HG03108 (cell line): Measurements from ENCODE around the gene HDAC4.

Source experiments
- ATAC-seq: cut with Tn5 transposase; IDR thresholded peaks from one replicate; pipeline ENCODE4 v1.9.1; 2021; ENCODE audit warnings: moderate library complexity; ENCODE audit not compliant: unreplicated experiment

HDAC4 gene

DNA sequence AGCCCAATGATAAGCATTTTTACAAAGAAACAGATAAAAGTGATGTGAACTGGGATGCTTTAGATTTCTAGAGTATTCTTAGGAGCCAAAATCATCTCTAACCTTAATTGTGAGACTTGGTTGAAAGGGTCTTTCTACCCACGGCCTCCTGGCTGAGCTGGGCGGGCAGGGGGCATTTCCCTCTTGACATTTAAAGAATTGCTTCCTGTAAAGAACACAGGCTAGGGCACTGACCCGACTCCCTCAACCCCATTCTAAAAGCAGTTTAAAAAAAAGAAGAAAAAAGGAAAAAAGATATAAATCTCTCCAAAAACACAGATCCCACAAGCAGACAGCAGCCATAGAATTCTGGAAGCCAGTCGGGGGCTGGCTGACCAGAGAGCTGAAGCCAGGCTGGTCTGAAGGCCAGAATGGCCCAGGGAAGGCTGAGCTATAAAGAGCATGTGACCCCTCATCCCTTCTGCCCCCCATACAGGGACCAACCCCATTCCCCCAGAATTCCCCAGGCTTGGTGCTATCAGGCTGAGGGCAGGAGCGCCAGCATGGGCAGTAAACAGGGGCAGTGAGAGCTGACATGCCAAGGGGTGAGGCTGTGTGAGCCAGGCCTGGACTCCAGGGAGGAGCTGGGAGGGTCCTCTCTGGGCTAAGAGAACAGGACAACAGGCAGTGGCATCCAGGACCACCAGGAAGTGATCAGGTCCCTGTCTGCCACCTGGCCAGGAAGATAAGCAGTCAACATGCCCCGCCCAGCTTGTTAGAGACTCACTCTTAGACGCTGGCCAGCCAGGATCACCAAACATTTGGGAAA lies 188.5 kb downstream of the HDAC4 start:
- no peak for ATAC-seq

DNA sequence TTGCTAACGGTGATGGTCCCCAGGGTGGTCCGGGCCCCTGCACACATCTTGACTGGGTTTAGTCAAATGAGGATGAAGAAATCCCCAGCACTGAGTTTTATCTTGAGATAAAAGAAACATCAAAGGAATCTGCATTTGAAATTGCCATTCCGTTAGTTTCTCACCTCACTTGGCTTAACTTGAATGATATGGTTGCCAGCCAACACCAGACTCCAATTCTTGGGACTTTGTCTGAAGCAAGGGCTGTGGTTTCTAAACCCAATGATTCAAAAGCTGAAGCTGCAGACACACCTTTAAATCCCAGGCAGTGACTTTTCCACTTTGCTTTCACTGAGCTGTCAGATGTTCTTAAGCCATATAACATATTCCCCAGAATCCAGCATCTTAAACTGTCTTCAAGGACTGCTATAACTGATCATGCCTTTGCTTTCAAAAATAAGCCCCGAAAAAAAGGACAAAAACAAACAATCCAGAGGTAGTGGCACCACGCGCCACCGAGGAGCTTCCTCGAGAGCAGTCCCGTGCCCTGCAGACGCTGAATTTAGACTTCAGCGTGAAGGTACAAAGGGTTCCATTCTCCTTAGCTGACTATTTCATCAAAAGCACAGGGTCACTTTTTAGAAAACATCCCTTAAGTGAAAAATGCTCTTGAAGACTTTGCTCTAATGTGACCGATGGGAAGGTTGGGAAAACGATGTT lies 189.3 kb downstream of the HDAC4 start:
- ATAC-seq: no peak

DNA sequence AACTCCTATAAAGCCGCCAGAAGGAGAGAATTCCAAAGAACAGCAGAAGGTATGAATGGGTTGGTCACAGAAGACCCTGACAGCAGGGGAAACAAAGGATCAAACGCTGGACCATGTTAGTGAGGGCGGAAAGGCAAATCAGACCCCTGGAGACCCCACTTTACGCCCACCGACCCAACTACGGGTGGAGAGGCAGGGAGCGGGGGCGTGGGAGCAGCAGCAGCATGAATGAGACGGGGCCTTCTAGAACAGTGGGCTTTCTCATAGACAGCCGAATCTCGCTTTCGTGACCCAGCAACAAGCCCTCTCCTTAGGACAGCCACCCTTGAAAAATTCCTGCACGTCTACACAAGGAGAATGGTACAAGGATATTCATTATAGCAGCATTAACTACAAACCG lies 191.0 kb downstream of the HDAC4 start:
- ATAC-seq: no peak

DNA sequence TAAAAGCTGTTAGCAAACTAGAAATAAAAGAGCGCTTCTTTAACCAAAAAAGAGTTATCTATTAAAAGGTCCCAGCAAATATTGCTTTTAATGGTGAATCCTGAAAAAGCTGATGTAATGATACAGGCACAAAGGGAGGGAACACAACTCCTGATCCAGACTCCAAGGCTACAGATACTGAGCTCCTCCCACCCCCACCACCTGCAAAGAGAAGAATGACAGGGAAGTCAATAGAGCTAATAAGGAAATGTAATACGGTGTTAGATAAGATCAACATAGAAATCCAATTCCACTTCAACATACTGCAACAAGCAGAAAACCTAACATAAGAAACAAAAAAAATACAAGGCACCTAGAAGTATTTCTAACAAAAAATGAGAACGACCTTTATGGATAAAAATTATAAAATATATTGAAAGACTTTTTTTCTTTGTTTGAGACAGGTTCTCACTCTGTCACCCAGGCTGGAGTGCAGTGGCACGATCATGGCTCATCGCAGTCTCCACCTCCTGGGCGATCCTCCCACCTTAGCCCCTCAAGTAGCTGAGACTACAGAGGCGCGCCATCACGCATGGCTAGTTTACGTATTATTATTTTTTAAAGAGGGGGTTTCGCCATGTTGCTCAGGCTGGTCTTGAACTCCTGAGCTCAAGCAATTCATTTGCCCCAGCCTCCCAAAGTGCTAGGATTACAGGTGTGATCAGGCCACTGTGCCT lies 192.2 kb downstream of the HDAC4 start:
- no peak for ATAC-seq

DNA sequence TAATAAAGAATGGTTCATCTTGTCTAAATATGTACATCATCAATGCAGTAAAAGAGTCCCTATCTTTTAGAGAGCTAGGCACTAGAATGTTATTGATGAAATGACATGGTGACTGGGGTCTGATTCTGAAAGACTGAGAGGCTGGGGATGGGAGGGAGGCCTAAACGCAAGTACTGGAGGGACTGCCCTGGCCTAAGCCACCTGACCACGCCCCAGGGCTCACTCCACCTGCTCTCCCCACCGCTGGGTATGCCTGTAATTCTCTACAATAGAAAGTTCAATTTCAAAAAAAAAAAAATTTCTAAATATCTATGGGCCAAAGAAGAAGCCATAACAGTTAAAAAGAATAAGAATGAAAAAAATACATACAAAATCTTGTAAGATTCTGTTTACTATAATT lies 194.0 kb downstream of the HDAC4 start:
- no peak for ATAC-seq

DNA sequence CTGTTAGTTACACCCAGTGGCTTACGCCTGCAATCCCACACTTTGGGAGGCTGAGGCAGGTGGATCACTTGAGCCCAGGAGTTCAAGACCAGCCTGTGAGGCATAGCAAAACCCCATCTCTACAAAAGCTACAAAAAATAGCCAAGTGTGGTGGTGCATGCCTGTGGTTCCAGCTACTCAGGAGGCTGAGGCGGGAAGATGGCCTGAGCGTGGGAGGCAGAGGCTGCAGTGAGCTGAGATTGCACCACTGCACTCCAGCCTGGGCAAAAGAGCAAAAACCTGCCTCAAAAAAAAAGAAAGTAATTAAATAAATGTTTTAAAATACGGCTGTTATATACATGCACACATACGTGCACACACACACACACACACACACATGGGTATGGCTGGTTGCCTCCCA lies 194.8 kb downstream of the HDAC4 start:
- no peak for ATAC-seq

DNA sequence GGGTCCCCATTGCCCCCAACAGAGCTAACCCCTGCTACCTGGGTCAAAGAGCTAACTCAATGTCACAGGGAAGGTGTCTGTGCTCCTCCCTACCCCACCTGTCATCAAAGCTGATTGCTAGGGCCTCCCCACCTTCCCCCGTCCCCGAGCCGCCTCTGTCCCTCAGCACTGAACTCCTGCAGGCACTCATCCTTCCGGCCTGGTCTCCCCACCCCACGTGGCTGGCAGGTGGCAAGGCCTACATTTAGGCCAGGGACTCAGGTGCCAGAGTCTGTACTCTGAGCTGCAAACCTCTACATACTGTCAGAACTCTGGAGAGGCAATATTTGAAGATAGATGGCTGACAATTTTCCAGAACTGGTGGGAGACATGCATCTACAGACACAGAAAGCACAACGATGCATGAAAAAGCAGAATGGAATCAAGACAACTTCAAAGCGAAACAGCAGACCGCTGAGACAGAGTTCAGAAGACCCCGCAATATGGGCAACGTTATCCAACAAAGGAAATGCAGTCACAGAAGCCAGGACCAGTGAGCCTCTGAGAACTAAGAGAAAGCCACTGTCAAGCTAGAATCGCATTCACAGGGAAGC lies 195.8 kb downstream of the HDAC4 start:
- no peak for ATAC-seq

DNA sequence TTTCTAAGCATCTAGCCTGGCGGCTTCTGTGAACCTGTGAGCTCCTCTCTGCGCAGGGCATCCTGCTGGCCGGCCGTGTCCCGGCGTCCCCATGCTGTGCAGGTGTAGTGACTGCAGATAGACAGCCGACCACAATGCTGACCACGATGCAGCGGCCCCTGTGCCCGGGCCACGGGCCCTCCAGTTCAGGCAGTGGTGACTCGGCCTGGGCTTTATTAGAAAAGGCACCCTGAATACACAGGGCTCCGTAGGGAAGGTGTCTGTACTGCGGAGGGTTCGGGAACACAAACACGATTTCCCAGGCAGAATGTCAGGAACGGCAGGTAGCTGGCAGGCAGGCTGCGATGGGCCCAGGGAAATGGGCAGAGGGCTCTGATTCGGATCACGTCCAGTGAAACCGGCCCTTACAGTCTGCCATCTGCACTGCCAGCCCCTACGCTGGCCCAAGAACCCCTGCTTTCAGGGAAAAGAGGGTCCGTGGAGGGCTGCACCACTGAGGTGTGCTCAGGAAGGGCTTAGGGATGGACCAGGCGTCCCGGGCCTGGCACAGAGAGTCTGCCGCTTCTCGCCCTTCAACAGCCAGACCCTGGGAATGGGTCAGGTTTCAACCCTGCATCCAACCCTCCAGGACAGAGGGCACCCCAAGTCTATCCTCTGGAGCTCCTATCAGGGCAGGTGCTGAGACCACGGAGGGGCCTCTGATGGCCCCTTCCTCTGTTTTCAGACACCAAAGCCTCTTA lies 196.5 kb downstream of the HDAC4 start:
- ATAC-seq: no peak

DNA sequence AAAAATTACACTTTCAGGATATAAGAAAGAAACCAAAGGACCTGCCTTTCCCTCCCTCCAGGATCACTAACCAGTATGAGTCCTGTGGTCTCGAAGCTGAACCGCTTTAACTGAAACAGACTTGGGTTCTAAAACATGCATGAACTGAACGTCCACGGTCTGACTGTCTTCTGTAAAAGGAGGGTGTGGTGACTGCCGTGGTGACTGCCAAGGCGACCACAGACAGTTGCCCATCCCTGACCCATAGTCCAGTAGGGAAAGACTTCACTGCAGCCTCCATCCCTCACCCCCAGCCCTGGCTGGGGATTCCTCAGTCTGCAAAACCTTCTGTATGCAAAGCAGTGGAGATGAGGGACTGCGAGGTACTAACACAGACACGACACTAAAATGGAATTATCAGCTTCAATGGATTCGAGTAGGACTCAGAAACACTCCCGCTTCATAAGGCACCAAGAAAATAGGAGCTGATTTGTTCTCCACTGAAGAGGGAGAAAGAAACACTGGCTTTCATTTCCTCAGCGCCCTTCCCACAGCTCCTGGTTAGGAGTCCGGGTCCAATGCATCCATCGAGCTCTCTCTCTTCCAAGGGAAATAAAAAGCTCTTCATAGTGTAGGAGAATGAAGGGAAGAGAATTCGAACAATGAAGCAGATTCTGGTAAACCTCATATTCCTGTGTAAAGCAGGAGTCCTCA lies 197.2 kb downstream of the HDAC4 start:
- no peak for ATAC-seq

DNA sequence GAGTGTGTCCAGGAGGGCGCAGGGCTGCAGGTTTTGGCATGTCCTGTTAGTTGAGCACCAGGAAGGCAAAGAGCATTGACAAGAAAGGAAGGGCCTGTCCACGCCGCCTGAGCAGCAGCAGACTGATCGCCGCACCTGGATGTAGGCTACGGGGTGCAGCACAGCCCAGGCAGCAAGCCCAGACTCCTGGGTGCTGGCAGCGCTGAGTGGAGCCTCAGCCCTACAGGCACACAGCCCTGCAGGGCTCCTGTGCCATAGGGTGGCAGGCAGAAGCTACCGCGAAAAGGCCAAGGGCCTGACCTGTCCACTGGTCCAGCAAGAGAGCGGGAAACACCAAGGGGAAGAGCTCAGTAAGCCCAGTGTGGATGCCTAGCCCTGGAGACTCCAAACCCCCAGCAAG lies 198.0 kb downstream of the HDAC4 start:
- ATAC-seq: no peak

DNA sequence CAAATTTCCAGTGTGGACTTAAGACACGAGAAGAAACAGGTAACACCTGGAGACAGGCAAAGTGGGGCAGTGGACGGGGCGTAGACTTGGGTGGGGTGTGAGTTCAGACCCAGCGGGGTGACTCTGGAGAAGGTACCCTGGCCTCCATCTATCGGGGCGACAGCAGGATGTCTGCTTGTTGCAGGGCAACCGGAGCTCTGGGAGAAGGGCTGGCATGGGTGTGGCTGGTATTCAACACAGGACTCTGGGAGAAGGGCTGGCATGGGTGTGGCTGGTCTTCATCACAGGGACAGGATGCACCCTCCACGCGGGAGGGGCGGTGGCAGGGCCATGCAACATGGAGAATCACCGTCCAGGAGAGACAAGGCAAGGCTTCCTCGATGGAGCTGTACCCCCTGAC lies 198.5 kb downstream of the HDAC4 start:
- no peak for ATAC-seq

DNA sequence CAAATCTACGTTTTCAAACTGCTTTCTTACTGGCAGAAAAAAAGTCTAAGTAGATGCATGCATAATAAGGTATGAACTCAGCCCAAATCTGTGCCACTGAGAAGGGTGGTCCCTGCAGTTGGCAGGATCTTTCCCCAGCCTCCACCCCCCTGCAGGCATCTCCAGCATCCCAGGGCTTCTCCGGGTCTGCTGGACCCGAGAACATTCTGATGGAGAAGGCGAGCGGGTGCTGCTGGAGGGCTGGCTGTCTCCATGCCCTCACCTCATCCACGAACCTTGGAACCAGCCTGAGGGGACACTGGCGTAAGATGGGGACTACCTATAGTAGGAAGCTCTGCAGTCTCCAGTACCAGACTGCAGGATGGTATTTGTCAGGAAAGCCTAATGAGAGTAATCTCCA lies 198.9 kb downstream of the HDAC4 start:
- ATAC-seq: no peak

DNA sequence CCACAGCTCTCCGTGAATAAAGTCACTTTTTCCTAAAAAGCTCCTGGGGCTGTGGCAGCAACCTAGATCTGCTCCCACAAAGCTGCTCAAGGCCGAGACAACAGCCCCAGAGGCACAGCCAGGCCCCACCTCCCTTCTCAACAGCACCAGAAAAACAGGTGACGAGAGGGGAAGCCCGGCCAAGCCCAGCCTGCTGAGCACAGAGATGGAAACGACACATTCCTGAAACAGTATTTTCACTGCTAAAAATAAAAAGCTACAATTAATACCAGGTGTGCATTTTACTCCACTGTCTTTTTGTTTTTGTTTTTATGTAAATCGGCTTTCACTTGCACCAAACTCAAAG lies 199.3 kb downstream of the HDAC4 start:
- ATAC-seq: no peak

DNA sequence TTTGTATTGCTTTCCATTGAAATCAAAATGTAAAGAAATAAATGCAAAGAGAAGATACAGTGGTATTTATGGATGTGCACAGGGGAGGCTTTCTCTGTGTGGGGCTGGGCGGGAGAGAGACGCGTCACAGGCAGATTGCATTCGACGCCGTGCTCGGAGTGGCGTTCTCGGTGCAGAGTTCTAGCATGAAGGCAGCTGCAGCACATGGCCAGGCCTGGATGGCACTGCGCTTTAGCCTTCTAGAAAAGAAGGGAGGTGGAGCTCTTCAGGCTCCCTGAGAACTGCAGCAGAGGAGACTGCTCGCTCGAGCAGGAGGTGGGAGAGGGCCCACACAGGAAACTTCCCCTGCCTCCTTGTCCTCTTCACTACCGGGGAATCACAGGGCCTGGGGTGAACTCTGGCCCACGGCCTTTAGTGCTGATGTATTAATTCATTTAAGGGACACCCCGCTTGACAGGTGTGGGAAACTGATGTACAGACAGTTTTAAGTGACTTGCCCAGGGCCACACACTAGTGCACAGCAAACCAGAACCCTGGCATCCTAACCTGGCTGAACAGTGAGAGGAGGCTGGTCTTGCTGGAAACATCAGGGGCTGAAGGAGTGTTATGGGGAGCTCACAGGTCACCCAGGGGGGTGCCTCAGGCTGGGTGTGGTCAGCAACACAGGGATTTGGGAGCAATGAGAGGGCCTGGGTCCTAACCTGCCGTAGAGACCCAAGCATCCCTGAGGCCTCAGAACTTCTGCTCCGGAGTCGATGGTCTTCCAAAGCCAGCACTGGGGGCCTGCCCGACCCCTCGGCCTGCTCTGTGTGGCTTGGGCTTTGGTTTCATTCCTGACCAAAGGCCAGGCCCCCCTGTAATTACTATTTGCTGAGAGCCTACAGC lies 199.9 kb downstream of the HDAC4 start:
- ATAC-seq: no peak

DNA sequence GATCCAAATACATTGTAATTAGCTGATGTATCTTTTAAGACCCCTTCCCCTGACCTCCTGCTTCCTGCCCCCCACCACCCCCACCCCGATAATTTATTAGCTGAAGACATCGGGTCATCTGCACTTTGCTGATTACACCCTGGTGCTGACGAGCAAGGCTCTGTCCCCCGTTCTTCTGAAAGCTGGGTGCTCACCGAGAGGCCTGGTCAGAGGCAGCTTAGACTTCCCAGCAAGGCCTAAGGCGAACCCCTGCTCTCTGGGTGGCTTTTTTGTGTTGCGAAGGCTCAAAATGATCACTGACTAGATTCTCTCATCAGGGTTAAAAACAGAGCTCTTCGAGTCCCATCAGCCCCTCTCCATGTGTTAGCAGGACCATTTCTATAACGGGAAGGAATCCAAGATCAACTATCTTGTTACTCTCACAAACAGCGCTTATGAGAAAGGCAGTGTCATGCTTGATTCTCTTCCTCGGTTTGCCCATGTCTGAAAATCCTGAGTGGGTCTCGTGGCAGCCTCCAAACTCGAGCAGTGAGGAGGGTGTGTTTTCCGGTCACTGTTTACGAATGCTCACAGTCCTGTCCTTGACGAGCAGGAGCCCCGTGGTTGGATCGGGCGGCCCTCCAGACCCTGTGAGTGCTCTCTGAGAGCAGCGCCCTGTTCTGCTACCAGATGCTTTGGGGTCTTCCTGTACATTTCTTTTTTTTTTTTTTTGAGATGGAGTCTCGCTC lies 201.6 kb downstream of the HDAC4 start:
- ATAC-seq: no peak

DNA sequence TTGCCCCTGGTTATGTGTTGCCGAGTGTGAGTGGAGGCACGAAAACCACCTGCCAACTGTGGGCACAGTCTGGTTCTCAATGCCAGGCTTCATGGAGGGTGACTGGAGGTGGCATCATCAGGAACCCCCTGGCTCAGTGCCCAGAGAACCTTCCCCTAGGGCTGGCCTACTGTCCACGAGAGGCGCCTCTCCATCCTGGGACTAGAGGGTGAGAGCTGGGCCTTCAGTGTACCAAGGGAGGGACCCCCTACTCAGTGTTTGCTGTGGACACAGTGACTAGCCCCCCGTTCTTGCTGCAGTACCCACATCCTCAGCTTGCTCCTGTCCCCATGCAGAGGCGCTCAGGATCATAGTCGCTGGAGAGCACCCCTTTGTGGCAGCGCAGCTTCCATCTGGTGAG lies 202.6 kb downstream of the HDAC4 start:
- ATAC-seq: no peak

DNA sequence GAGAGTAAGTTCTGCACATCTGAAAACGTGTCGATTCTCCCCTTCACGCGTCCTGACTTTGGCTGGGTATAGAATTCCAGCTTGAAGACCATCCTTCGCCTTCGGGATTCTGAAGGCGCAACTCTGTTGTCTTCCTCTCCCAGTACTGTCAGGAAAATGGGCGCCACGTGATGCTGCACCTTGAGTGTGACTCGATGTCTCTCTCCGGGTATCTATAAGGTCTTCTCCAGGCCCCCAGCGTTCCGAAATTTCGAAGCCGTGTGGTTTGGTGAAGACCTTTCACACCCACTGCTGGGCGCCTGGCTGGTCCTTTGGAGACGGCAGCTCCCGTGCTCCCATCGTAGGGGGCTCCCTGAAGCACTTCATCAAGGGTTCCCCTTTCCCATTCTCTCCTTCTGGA lies 203.7 kb downstream of the HDAC4 start:
- no peak for ATAC-seq

DNA sequence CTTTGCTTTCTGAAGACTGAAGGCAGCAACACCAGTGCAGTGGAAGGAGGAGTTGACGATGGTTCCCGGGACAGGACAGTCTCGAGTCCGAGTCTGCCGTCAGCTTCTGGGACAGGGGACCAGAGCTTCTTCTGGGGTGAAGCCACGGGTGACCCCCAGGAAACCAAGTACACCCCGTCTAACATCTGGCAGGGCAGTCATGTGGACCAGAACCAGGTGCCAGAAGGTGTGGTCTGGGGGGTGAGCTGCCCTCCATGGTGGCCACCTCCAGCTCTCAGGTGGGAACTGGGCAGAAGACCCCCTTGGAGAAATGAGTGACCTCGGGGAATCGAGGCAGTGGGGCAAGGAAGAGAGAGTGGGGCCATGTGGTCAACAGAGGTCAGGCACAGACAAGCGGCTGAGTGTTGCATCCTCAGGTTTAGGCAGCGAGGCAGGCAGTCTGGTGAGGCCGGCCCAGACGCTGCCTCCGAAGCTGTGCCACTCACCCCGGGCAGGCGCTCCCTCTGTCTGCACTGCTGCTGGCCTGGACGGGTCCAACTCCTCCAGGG lies 204.3 kb downstream of the HDAC4 start:
- ATAC-seq: no peak

DNA sequence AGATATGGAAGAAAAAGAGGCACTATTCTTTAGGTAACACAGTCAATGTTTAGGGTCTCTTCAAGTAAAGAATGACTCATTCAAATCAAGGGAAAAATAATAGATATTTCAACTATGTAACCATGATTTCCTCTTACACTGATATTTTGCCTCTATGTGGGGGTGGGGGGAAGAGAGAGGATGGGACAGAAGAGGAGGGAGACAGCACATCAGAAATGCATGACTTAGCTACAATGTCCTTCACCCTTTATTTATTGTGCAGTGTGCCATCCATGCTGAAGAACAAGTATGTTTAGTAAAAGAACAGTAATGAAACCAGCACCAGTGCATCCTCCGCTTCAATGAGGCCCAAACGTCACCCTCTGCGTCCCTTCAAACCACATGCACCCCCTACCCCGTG lies 204.8 kb downstream of the HDAC4 start:
- ATAC-seq: no peak
